Progenitor cell of endocrine pancreas (in vitro differentiated cells): ENCODE results near the gene EFHC2. TPM values are rescaled to one million over a fixed set of nuclear protein-coding genes. Genes with fewer than 3 reads are reported as not detected.

Experiments used
- DNase-seq: peaks from one replicate; pipeline ENCODE4 v3.0.0; 2021; ENCODE audit warnings: low spot score; ENCODE audit not compliant: unreplicated experiment
- H3K27ac Mint-ChIP-seq: 2 replicates; pipeline ENCODE4 v1.8.0; 2021; ENCODE audit warnings: mild to moderate bottlenecking, moderate library complexity, mixed read lengths
- H3K27me3 Mint-ChIP-seq: 2 replicates; pipeline ENCODE4 v1.8.0; 2021; ENCODE audit warnings: mixed read lengths
- H3K36me3 Mint-ChIP-seq: 2 replicates; pipeline ENCODE4 v1.8.0; 2022; ENCODE audit warnings: mixed read lengths; ENCODE audit not compliant: insufficient read depth
- H3K4me1 Mint-ChIP-seq: 2 replicates; pipeline ENCODE4 v1.8.0; 2021; ENCODE audit warnings: low read depth, mixed read lengths
- H3K4me3 Mint-ChIP-seq: 2 replicates; pipeline ENCODE4 v1.8.0; 2021; ENCODE audit warnings: low read depth, mild to moderate bottlenecking, moderate library complexity, mixed read lengths
- H3K9me3 Mint-ChIP-seq: 2 replicates; pipeline ENCODE4 v1.8.0; 2021; ENCODE audit warnings: low read depth, mixed read lengths
- total RNA-seq: library from RNA; stranded (reverse); gene quantifications from 2 replicates; pipeline ENCODE4 v1.2.1, GENCODE V29; 2021
- TF ChIP-seq, protein P1 (sequence below): fragments of 200-600 bp; sonication (generic); IDR thresholded peaks from one replicate; pipeline ENCODE4 v1.5.0; 2021; ENCODE audit warnings: antibody characterized with exemption, mild to moderate bottlenecking; ENCODE audit not compliant: unreplicated experiment

The EFHC2 gene
- total RNA-seq, 1 donor from 2014 or later = 1.8 TPM

DNA sequence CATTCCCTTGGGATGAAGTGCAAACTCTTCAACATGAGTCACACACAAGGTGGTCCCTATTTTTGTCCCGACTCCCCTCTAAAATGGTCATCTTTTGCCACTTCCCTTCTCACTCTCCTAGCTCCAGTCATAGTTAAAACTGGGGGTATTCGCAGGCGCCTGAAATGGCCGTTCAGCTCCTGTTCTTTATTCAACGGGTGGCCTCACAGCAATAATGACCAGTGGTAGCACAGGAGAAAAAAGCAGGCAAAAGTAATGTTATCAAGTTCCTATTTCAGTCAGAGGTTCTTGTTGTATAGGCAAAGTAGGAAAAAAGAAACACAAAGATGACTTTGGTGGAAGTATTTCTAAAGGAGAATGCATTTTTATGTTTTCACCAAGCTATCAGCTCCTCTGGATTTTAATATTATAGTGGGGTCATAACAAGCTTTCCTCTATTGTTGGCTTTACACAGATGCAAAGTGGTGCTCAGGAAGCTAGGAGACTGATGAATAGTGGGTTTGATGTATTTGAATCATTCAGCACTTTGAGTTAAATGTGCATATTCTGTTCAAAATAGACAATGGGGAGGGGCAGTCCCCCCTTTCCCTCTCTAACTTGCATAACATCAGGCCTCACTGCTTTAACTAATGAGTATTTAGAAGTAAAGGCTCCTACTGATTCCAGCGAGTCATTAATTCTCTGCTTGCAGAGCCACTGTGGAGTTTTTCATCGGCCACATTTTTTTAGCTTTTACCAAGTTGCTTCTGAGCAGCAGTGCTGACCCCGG is 199.1 kb downstream of the EFHC2 start:
- Mint-ChIP-seq H3K27ac (no peak overlapping the region), H3K4me3 (no peak overlapping the region), H3K9me3 (peaks cover 22% of the 10 kb centered on the region), H3K27me3 (no peaks in the 10 kb centered on the region), H3K36me3 (no peaks in the 10 kb centered on the region), H3K4me1 (no peaks in the 10 kb centered on the region)
- TF ChIP-seq, protein P1, sequence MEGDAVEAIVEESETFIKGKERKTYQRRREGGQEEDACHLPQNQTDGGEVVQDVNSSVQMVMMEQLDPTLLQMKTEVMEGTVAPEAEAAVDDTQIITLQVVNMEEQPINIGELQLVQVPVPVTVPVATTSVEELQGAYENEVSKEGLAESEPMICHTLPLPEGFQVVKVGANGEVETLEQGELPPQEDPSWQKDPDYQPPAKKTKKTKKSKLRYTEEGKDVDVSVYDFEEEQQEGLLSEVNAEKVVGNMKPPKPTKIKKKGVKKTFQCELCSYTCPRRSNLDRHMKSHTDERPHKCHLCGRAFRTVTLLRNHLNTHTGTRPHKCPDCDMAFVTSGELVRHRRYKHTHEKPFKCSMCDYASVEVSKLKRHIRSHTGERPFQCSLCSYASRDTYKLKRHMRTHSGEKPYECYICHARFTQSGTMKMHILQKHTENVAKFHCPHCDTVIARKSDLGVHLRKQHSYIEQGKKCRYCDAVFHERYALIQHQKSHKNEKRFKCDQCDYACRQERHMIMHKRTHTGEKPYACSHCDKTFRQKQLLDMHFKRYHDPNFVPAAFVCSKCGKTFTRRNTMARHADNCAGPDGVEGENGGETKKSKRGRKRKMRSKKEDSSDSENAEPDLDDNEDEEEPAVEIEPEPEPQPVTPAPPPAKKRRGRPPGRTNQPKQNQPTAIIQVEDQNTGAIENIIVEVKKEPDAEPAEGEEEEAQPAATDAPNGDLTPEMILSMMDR = no peak
- DNase-seq = no peak

DNA sequence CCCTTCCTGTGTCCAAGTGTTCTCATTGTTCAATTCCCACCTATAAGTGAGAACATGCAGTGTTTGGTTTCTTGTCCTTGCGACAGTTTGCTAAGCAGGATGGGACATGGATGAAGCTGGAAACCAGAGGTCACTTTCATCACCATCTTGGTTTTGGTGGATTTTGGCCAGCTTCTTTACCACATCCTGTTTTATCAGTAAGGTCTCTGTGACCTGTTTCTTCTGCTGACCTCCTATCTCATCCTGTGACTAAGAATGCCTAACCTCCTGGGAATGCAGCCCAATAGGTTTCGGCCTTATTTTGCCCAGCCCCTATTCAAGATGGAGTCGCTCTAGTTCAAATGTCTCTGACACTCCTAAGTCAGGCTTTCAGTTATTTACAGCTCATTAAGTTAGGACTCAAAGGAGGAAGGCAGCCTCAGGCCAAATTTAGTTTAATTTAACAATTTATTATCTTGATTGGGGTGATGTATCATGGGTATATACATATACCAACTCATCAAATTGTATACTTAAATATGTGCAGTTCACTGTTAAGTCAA is 200.3 kb downstream of the EFHC2 start:
- H3K36me3 Mint-ChIP-seq = no peaks in the 10 kb centered on the region
- DNase-seq = no peak
- no peaks in the 10 kb centered on the region for H3K27me3 Mint-ChIP-seq
- peaks cover 30% of the 10 kb centered on the region for H3K9me3 Mint-ChIP-seq
- H3K4me3 Mint-ChIP-seq = no peak overlapping the region
- H3K4me1 Mint-ChIP-seq = no peaks in the 10 kb centered on the region
- TF ChIP-seq, protein P1 = no peak
- H3K27ac Mint-ChIP-seq = no peak overlapping the region

DNA sequence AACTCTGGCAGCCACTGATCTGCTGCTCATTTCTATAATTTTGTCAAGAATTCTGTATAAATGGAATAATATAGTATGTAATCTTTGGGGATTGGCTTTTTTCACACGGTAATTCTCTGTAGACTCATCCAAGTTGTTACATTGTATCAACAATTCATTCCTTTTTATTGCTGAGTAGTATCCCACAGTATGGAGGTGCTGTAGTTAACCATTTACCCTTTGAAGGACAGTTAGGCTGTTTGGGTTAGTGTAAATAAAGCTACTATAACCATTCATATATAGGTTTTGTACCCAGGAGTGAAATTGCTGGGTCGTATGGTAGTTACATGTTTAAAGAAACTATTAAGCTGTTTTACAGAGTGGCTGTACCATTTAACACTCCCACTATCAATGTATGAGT is 213.3 kb downstream of the EFHC2 start:
- Mint-ChIP-seq H3K9me3 (peaks cover 13% of the 10 kb centered on the region), H3K4me1 (no peaks in the 10 kb centered on the region), H3K36me3 (no peaks in the 10 kb centered on the region), H3K27ac (no peak overlapping the region), H3K4me3 (no peak overlapping the region), H3K27me3 (no peaks in the 10 kb centered on the region)
- DNase-seq = no peak
- TF ChIP-seq, protein P1 = no peak

DNA sequence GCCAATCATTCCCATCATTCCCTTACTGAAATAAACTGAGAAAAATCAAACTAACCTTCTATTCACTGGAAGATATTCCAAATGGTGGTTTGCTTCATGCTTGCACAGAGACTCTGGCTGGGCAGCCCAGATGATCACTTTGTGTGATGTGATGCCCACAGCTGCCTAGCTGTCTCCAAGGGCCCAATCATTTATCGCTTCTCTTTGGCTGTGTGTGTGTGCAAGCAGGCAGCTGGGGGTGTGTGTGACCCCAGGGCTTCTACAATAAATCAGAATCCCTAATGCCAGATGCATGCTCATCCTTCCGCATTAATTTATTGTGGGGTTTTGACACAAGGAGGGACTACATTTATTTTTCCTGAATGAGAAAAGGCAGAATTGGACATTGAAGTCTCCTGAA is 230.1 kb downstream of the EFHC2 start:
- Mint-ChIP-seq H3K4me1 (no peaks in the 10 kb centered on the region), H3K36me3 (no peaks in the 10 kb centered on the region), H3K9me3 (peaks cover 4% of the 10 kb centered on the region)

DNA sequence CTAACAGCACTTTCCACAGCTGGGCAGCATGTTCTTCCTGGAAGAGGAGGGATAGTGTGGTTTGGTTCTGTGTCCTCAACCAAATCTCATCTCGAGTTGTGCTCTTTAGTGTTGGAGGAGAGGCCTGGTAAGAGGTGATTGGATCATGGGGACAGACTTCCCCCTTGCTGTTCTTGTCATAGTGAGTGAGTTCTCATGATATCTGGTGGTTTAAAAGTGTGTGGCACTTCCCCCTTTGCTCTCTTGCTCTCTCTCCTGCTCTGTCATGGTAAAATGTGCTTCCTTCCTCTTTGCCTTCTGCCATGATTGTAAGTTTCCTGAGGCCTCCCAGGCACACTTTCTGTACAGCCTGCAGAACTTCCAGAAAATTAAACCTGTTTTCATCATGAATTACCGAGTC is 236.6 kb downstream of the EFHC2 start:
- no peaks in the 10 kb centered on the region for H3K27me3 Mint-ChIP-seq
- TF ChIP-seq, protein P1 = no peak
- no peak for DNase-seq
- H3K4me1 Mint-ChIP-seq = no peaks in the 10 kb centered on the region
- no peak overlapping the region for H3K27ac Mint-ChIP-seq
- peaks cover 17% of the 10 kb centered on the region for H3K9me3 Mint-ChIP-seq
- no peaks in the 10 kb centered on the region for H3K36me3 Mint-ChIP-seq
- no peak overlapping the region for H3K4me3 Mint-ChIP-seq

More for the DNA sequence above, 230.1 kb downstream of the EFHC2 start:
- TF ChIP-seq, protein P1 = no peak
- Mint-ChIP-seq H3K27ac (no peak overlapping the region), H3K4me3 (no peak overlapping the region), H3K27me3 (no peaks in the 10 kb centered on the region)
- DNase-seq = no peak
